K562 (cell line): ENCODE measurements around the gene SERINC5.

Experiments used
- CREB1 ChIP-seq, 2 experiments: sonication (generic) in 1 of 2; formaldehyde crosslinking in 1 of 2; IDR thresholded peaks; 2 replicates each; pipeline versions ENCODE4 v1.6.1 to v1.8.0; 2012 to 2022; ENCODE audit warnings: inconsistent platforms in 1 of 2, mild to moderate bottlenecking in 1 of 2, missing genetic modification reagents in 1 of 2, moderate library complexity in 1 of 2
- CTCF ChIP-seq, 3 experiments: IDR thresholded peaks in 2 of 3; conservative IDR thresholded peaks in 1 of 3; 2 replicates each; pipeline ENCODE4 v1.5.1; 2011 to 2012; ENCODE audit warnings: low read length in 3 of 3, mild to moderate bottlenecking in 3 of 3, control low read depth in 2 of 3, improper control_type of control experiment in 1 of 3, inconsistent platforms in 1 of 3, low read depth in 1 of 3, mixed read lengths in 1 of 3, moderate library complexity in 1 of 3; ENCODE audit not compliant: insufficient read depth in 2 of 3
- GABPB1 ChIP-seq: sonication (generic); formaldehyde crosslinking; IDR thresholded peaks from 2 replicates; pipeline ENCODE4 v1.8.0; 2022; ENCODE audit warnings: mild to moderate bottlenecking, missing genetic modification reagents
- HCFC1 ChIP-seq: IDR thresholded peaks from 2 replicates; pipeline ENCODE4 v1.6.1; 2012; ENCODE audit warnings: low read depth, low read length, improper control_type of control experiment
- HDAC1 ChIP-seq, 2 experiments: fragments of 450-650 bp; IDR thresholded peaks; 2 replicates each; pipeline ENCODE4 v1.6.1; 2016 to 2017; ENCODE audit warnings: inconsistent platforms in 1 of 2, mild to moderate bottlenecking in 1 of 2, moderate library complexity in 1 of 2
- NCOA1 ChIP-seq: fragments of 450-650 bp; IDR thresholded peaks from 2 replicates; pipeline ENCODE4 v1.6.1; 2016; ENCODE audit warnings: low read depth
- SIX5 ChIP-seq, 2 experiments: IDR thresholded peaks; 2 replicates each; pipeline ENCODE4 v1.6.1; 2011; ENCODE audit warnings: low read length in 2 of 2, borderline replicate concordance in 1 of 2, low read depth in 1 of 2, mild to moderate bottlenecking in 1 of 2, moderate library complexity in 1 of 2; ENCODE audit not compliant: insufficient read depth in 1 of 2
- SMAD1 ChIP-seq: fragments of 150-350 bp; IDR thresholded peaks from 2 replicates; pipeline ENCODE4 v1.6.1; 2014; ENCODE audit warnings: low read length, low read depth; ENCODE audit not compliant: partially characterized antibody
- TF ChIP-seq, protein P1 (sequence below), 2 experiments: fragments of 450-650 bp; formaldehyde crosslinking in 1 of 2; IDR thresholded peaks; 2 replicates each; pipeline versions ENCODE4 v1.4.0 to v1.6.1; 2014 to 2020; ENCODE audit warnings: mild to moderate bottlenecking in 2 of 2, borderline replicate concordance in 1 of 2, low read depth in 1 of 2

- TF ChIP-seq HDAC1 (IDR thresholded peaks at IDR 0.05): no peak
- no peak for TF ChIP-seq SMAD1
- TF ChIP-seq HCFC1: no peak
- TF ChIP-seq CTCF (IDR thresholded peaks at IDR 0.05 in 2 of 3, conservative IDR thresholded peaks at IDR 0.05 in 1 of 3; ENCODE audit: insufficient read depth in 2 of 3, low read depth in 1 of 3, low read length in 3 of 3): no peak
- TF ChIP-seq CREB1 (IDR thresholded peaks at IDR 0.05): no peak
- no peak for TF ChIP-seq CREB1 (CRISPR knock-in tag; IDR thresholded peaks at IDR 0.05)
- no peak for TF ChIP-seq GABPB1 (CRISPR knock-in tag)
- no peak for TF ChIP-seq NCOA1
- TF ChIP-seq, protein P1, sequence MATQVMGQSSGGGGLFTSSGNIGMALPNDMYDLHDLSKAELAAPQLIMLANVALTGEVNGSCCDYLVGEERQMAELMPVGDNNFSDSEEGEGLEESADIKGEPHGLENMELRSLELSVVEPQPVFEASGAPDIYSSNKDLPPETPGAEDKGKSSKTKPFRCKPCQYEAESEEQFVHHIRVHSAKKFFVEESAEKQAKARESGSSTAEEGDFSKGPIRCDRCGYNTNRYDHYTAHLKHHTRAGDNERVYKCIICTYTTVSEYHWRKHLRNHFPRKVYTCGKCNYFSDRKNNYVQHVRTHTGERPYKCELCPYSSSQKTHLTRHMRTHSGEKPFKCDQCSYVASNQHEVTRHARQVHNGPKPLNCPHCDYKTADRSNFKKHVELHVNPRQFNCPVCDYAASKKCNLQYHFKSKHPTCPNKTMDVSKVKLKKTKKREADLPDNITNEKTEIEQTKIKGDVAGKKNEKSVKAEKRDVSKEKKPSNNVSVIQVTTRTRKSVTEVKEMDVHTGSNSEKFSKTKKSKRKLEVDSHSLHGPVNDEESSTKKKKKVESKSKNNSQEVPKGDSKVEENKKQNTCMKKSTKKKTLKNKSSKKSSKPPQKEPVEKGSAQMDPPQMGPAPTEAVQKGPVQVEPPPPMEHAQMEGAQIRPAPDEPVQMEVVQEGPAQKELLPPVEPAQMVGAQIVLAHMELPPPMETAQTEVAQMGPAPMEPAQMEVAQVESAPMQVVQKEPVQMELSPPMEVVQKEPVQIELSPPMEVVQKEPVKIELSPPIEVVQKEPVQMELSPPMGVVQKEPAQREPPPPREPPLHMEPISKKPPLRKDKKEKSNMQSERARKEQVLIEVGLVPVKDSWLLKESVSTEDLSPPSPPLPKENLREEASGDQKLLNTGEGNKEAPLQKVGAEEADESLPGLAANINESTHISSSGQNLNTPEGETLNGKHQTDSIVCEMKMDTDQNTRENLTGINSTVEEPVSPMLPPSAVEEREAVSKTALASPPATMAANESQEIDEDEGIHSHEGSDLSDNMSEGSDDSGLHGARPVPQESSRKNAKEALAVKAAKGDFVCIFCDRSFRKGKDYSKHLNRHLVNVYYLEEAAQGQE (IDR thresholded peaks at IDR 0.05; ENCODE audit: borderline replicate concordance): no peak
- TF ChIP-seq, protein P1 (CRISPR knock-in tag; IDR thresholded peaks at IDR 0.05; ENCODE audit: low read depth): no peak
- TF ChIP-seq SIX5 (IDR thresholded peaks at IDR 0.05; ENCODE audit: borderline replicate concordance in 1 of 2, insufficient read depth in 1 of 2, low read depth in 1 of 2, low read length in 2 of 2): no peak
Measured at GRCh38 chr5:80156156-80156555, 99.7 kb downstream of the SERINC5 start.
